GM12891 (cell line): Measurements from ENCODE around the gene THUMPD2.

ENCODE experiments used
- POLR2A ChIP-seq: IDR thresholded peaks from 2 replicates; pipeline ENCODE4 v1.6.1; 2011; ENCODE audit warnings: low read depth, low read length, control low read depth
- POLR2AphosphoS5 ChIP-seq: IDR thresholded peaks from 2 replicates; pipeline ENCODE4 v1.6.1; 2011; ENCODE audit warnings: low read depth, low read length, control low read depth
- SPI1 ChIP-seq: IDR thresholded peaks from 2 replicates; pipeline ENCODE4 v1.6.1; 2011; ENCODE audit warnings: low read depth, low read length, control low read depth

- no peak for TF ChIP-seq SPI1
- TF ChIP-seq POLR2A, result no peak
- no peak for TF ChIP-seq POLR2AphosphoS5
Measured at GRCh38 chr2:39782591-39782990, 3.5 kb upstream of the THUMPD2 start.
